HG03432 (cell line): ENCODE data around the gene PDE8A.

ENCODE experiments used
- ATAC-seq: cut with Tn5 transposase; IDR thresholded peaks from one replicate; pipeline ENCODE4 v1.9.1; 2021; ENCODE audit warnings: mild to moderate bottlenecking, moderate library complexity; ENCODE audit not compliant: unreplicated experiment

The PDE8A gene

DNA sequence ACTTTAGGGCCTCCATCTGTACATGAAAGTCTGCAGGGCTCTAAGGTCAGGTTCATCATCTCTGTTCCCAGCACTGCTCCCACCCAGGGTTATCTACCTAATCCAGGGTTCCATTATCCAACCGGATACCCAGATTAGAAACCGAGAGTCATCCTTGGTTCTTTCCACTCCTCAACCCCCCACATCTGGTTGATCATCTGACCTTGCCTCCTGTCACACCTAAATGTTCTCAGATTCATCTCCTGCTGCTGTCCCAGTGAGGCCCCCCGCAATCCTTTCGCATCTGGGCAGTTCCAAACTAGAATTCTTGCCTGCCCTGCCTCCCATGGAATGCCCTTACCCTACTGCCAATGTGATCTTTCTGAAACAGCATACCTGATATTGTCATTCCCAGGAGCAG is 136.5 kb downstream of the PDE8A start:
- ATAC-seq, result no peak

DNA sequence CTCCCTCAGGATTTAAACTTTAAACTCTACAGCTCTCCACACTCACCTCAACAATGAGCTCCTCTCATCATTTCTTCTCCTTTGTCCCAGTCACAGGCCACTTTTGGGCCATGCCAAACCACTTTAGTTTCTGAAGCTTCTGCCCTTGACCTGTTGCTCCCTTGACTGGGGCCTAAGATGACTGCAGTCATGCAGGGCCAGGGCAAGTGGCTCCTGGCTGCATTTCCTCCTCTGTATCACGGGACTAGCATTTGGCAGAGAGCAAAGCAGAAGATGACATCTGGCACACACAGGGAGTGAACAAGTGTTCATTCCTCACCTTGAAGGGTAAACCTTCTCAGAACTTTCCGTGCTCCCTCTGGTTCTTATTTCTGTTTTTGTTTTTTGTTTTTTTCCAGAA is 136.9 kb downstream of the PDE8A start:
- no peak for ATAC-seq

DNA sequence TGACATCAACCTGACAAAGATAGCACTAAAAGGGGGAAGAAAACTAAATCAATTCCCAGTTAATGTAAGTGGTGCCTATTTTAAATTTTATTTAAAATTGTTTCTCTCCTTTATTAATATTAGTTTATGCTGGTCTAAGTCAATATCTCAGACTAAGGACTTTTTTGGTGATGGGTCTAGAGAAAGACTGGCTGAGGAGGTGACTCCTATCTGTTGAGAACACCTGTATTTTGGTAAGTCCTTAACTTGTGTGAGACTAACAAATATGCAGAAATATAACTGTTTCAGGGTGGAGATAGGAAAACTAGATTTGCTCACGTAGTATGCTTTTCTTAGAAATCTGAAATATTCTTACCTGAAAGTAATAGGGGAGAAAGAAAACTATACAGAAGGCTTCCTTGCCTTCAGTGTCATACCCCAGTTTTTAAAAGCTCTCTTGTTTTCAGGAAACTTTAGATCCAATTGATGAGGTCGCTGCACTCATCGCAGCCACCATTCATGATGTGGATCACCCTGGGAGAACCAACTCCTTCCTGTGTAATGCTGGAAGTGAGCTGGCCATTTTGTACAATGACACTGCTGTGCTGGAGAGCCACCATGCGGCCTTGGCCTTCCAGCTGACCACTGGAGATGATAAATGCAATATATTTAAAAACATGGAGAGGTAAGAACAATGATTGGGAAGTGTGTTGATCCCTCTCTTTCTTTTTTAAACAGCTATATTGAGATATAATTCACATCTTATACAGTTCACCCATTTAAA is 138.9 kb downstream of the PDE8A start:
- no peak for ATAC-seq

GRCh38 chr15:85124173-85124572 is 142.5 kb downstream of the PDE8A start:
- ATAC-seq, result no peak

GRCh38 chr15:85125056-85125661 is 143.5 kb downstream of the PDE8A start:
- ATAC-seq, result no peak

DNA sequence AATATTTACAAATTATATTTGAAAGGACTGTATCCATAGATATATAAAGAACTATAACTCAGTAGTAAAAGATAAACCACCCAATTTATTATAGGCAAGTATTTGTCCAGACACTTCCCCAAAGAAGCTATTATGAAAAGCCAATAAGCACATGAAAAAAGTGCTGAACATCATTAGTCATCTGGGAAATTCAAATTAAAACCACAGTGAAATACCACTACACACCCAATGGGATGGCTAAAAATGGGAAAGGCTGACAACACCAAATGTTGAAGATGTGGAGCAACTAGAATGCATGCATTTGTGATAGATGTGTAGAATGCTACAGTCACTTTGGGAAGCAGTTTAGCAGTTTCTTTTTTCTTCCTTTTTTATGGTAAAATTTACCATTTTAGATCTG is 147.0 kb downstream of the PDE8A start:
- ATAC-seq, result no peak

DNA sequence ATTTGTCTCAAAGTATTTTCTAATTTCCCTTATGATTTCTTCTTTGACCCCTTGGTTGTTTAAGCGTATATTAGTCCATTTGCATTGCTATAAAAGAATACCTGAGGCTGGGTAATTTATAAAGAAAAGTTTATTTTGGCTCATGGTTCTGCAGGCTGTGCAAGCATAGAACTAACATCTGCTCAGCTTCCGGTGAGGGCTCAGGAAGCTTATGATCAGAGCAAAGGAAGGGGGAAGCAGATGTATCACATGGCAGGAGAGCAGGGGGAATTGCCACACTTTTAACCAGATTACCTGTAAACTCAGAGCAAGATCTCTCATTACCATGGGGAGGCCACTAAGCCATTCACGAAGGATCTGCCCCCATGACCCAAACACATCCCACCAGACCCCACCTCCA is 148.2 kb downstream of the PDE8A start:
- no peak for ATAC-seq

DNA sequence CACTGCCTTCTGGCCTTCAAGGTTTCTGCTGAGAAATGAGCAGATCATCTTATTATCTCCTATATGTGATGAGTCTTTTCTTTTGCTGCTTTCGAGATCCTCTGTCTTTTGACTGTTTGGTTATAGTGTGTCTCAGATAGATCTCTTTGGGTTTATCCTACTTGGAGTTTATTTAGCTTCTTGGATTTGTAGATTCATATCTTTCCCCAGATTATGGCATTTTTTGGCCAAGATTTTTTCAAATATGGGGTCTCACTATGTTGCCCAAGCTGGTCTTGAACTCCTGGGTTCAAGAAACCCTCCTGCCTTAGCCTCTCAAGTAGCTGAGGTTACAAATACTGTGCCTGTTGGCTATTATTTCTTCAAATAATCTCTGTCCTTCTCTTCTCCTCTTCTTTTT is 150.3 kb downstream of the PDE8A start:
- no peak for ATAC-seq

- no peak for ATAC-seq
Observed at GRCh38 chr15:85133709-85134108, 152.1 kb downstream of the PDE8A start.

DNA sequence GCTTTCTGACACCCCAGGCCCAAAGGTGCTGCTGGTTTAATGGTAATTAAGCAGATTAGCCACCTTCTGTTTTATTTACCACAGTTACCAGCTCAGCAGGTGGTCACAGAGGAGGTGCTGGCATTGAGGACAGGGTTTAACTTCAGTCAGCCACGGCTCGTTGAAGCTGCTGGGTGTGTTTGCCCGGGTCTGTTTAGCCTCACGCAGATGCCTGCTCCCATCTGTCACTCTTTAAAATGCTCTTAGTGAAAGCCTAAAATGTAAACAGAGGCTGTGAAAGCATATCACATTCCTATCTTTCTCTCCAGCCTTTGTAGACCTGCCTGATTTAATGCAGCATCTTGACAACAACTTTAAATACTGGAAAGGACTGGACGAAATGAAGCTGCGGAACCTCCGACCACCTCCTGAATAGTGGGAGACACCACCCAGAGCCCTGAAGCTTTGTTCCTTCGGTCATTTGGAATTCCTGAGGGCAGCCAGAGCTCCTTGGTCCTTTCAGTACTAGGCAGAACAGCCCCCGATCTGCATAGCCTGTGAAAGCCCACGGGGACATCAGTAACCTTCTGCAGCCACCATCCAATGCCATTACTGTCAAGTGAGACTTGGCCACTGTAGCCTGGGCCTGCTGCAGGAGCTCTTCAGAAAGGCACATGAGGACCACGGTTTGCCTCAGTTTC is 156.0 kb downstream of the PDE8A start:
- ATAC-seq, result no peak

DNA sequence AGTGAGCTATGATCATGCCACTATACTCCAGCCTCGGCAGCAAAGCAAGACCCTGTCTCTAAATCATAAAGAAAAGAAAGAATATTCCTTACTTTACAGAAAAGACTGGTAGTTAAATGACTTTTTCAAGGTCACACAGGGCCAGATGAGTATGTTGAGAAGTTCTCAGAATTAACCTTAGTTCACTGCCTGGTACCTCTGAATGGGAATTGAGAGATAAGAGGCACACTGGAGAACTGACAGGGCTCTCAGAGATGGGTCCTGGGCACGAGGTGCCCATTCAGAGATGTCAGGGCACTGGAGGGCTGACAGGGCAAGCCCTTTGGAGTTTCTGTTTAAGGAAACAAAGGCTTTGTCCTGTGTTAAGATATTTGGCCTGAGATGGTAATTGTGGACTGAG is 157.7 kb downstream of the PDE8A start:
- ATAC-seq, result no peak

GRCh38 chr15:85141726-85142125 is 160.1 kb downstream of the PDE8A start:
- no peak for ATAC-seq

DNA sequence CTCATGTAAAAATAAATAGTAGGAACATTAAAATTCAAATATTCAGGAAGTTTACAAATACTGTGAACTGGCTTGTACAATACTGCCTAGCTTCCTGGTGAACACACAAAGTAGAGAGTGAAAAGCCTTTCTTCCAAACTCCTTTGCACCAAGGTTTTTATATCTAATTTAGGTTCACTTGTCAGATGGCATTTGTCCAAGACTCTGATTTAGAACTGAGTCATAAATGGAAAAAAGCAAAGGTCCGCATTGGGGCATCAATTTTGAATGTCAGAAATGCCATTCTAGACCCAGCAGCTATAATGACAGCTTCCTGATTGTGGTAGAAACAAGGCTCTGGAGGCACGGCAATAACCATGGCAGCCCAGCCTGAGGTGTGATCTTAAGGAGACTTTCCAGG is 160.7 kb downstream of the PDE8A start:
- no peak for ATAC-seq

DNA sequence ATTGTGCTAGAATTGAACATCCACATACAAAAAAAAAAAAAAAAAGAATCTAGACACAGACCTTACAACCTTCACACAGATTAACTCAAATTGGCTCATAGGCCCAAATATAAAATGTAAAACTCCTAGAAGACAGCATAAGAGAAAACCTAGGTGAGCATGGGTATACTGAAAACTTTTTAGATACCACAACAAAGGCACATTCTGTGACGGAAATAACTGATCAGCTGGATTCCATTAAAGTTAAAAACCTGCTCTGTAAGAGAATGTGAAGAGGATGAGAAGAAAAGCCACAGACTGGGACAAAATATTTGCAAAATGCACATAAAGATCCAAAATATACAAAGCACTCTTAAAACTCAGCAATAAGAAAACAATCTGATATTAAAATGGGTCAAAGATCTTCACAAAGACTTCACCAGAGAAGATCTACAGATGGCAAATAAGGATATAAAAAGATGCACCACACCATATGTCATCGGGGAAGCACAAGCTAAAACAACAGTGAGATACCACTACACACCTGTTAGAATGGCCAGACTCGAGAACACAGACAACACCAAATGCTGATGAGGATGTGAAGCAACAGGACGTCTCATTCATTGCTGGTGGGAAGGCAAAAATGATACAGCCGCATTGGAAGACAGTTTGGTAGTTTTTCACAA is 167.9 kb downstream of the PDE8A start:
- no peak for ATAC-seq

DNA sequence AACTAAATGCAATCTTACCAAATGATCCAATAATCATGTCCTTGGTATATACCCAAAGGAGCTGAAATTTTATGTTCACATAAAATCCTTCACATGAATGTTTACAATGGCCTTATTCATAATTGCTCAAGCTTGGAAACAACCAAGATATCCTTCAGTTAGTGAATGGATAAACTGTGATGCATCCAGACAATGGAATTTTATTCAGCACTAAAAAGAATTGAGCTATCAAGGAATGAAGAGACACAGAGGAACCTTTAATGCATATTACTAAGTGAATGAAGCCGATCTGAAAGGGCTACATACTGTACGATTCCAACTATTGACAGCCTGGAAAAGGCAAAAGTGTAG is 168.4 kb downstream of the PDE8A start:
- ATAC-seq, result no peak

DNA sequence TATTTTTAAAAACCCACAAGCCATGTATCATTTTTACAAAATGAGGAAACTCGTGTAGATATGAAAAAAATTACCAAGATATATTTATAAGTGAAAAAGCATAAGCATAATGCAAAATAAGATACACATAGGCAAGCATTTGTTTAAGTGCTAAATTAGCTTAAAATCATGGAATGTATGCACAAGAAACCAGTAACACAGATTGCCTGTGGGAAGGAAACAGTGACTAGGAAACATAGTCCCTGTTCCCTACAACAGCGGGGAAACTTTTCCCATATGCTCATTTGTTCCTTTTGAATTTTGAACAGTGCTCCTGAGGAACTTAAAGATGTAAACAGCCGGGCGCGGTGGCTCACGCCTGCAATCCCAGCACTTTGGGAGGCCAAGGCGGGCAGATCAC is 169.5 kb downstream of the PDE8A start:
- ATAC-seq, result no peak

DNA sequence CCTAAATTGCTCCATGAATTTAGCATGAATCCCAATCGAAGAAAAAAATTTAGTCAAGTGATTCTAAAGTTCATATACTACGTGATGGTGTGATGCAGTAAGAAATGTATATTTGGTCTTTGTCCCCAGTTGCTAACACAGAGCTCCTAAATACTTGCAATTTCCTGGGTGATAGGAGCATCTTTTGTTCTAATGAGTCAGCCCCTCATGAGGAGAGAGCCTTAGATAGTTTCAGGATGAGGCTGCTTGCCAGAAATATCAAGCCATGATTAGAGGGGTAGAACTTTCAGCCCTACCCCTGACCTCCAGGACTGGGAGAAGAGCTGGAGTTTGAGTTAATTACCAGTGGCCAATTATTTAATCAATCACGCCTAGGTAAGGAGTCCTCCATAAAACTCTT is 170.2 kb downstream of the PDE8A start:
- no peak for ATAC-seq

DNA sequence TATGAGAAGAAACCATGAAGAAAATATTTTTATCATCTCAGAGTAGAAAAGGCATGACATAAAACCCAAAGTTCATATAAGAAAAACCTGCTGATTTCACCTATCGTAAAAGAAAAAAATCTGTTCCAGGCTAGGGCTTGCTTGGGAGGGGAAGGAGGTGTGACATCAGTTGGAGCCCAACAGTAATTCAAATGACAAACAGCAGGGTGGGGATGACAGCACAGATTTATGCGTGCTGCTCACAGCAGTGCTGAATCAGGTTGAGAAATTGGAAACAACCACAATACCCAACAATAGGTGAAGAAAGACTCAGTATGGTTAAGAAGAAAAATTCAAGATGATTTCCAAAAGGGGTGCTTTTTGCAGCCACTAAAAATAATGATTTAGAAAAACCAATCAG is 172.4 kb downstream of the PDE8A start:
- no peak for ATAC-seq

DNA sequence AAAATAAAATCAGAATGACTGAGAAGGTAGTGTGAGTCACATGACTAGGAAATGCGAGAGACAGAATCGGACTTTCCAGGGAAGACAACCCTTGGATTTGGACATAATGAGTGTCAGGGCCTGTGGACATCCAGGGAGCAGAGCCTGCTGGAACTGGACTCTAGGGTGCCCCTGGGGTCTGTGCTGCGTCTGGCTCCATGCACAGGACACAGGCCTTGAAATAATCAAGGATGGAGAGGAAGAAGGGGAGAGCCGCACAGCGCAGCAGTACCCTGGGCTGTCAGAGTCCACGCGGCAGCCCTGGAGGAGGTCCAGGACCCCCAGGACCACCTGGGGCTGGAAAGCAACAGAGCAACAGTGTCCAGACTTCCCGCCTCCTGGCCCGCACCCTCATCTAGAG is 173.7 kb downstream of the PDE8A start:
- no peak for ATAC-seq

DNA sequence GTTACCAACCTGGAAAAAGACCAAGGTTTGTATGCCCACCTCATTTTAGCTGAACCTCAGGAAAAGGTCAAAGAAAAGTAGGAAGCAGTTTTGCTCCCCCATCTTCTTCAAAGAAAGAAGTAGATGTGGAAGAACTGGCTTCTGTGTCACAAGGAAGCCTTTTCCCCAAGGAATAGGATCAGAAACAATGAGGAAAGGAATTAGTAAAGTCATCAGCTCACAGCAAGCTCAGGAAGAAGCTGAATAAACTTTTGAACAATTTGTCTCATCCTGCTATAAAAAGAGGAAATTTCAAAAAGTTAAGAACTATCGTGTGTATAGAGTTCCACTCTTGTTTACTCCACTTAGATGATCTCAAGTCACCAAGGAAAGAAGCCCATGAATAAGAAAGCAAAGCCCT is 174.2 kb downstream of the PDE8A start:
- no peak for ATAC-seq

DNA sequence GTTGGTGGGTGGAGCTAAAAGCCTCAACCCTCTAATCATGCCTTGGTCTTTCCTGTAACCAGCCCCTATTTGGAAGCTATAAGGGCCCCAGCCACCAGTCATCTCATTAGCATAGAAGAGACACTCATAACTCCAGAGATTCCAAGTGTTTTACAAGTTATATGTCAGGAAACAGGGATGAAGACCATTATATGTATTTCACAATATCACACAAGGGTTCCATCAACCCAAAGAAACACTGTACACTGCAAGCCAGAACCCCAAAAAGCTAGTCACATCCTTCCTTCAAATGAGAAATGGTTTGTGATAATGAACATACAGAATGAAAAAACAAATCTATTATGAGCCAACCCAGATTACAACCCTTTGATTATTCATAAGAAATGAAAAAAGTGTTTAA is 175.7 kb downstream of the PDE8A start:
- ATAC-seq, result no peak

DNA sequence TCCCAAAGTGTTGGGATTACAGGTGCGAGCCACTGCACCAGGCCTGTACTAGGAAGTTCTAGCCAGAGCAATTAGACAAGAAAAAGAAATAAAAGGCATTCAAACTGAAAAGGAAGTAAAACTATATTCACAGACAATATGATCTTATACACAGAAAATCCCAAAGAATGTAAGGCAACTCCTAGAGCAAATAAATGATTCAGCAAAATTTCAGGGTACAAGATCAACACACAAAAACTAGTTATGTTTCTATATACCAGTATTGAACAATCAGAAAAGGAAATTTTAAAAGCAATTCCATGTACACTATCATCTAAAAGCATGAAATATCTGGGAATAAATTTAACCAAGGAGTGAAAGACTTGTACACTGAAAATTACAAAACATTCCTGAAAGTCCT is 180.6 kb downstream of the PDE8A start:
- no peak for ATAC-seq
